HepG2 (cell line): ENCODE results near the gene SETD3. TPM values are rescaled to one million over a fixed set of nuclear protein-coding genes. Genes with fewer than 3 reads are reported as not detected.

ENCODE experiments used
- KDM3A ChIP-seq: IDR thresholded peaks from 2 replicates; pipeline ENCODE4 v1.6.1; 2018; ENCODE audit warnings: low read depth, missing compliant biosample characterization
- MYC ChIP-seq: sonication (generic); formaldehyde crosslinking; IDR thresholded peaks from 2 replicates; pipeline ENCODE4 v1.9.0; 2021; ENCODE audit warnings: missing genetic modification reagents, borderline replicate concordance
- ZMAT5 ChIP-seq: sonication (generic); formaldehyde crosslinking; IDR thresholded peaks from 2 replicates; pipeline ENCODE4 v1.5.0; 2020; ENCODE audit warnings: mild to moderate bottlenecking, low read depth, missing genetic modification reagents, borderline replicate concordance
- ZNF687 ChIP-seq: sonication (generic); formaldehyde crosslinking; IDR thresholded peaks from 2 replicates; pipeline ENCODE4 v1.5.1; 2020; ENCODE audit warnings: mild to moderate bottlenecking, missing genetic modification reagents, moderate library complexity
- ZNF740 ChIP-seq: sonication (generic); formaldehyde crosslinking; IDR thresholded peaks from 2 replicates; pipeline ENCODE4 v1.4.0; 2020; ENCODE audit warnings: missing genetic modification reagents
- ZNF770 ChIP-seq: sonication (generic); formaldehyde crosslinking; IDR thresholded peaks from 2 replicates; pipeline ENCODE4 v1.5.0; 2020; ENCODE audit warnings: mild to moderate bottlenecking, missing genetic modification reagents
- ZSCAN20 ChIP-seq: sonication (generic); formaldehyde crosslinking; IDR thresholded peaks from 2 replicates; pipeline ENCODE4 v1.4.0; 2020; ENCODE audit warnings: missing genetic modification reagents, mild to moderate bottlenecking, borderline replicate concordance
- polyA plus RNA-seq, 8 experiments: library from polyadenylated mRNA; depleted of rRNA in 3 of 8; stranded (reverse) in 7 of 8; unstranded in 1 of 8; fragments of >200 nt; fragmentation: Illumina TruSeq in 4 of 8; extraction: Trizol in 4 of 8; gene quantifications; 2 replicates each; pipeline versions ENCODE4 v1.2.1 to v1.2.3, GENCODE V29; 2011 to 2016; ENCODE audit warnings: low read depth in 4 of 8, missing spikeins in 1 of 8, mixed read lengths in 1 of 8; ENCODE audit not compliant: insufficient read depth in 1 of 8
- total RNA-seq, 5 experiments: library from RNA; depleted of rRNA; stranded (reverse); fragments of >200 nt; fragmentation: Illumina TruSeq; extraction: Trizol; gene quantifications; 2 replicates each; pipeline ENCODE4 v1.2.3, GENCODE V29; 2016; ENCODE audit warnings: low read depth in 1 of 5

The SETD3 gene
- total and polyA plus RNA-seq, 2 of the 13 experiments (the other 11 are each of a cell fraction or from before 2014, with no cell fraction given) = 30.3 to 67.1 TPM

- TF ChIP-seq ZNF770 (CRISPR knock-in tag) (peak; percentile 4; the same call in 1 of the 2 replicates), KDM3A (0 out of 2 replicates have a peak, but pooled peaks have one; percentile 45), ZNF740 (no peak), ZNF687 (peak; percentile 67), ZSCAN20 (no peak), ZMAT5 (no peak), MYC (CRISPR knock-in tag) (peak; percentile 21; the same call in 1 of the 2 replicates)
Measured at GRCh38 chr14:99518441-99519346, 38.0 kb upstream of the SETD3 start (continued).
